SK-N-SH treated with all-trans-retinoic acid at 6 μM for 48 hours (cell line): Measurements from ENCODE around the gene DYSF.
A peak's percentile ranks its signal among the peaks of the same experiment; 100 is the strongest.

Experiments used
- ATAC-seq: fragments of 200-7000 bp; cut with Tn5 transposase; 3 replicates; pipeline ENCODE4 v1.9.1; 2020; ENCODE audit warnings: mild to moderate bottlenecking, moderate library complexity
- ARNTL ChIP-seq: fragments of 450-650 bp; formaldehyde crosslinking; IDR thresholded peaks from 2 replicates; pipeline ENCODE4 v1.5.0; 2020; ENCODE audit warnings: low read depth, mild to moderate bottlenecking, moderate library complexity, borderline replicate concordance
- BACH2 ChIP-seq: fragments of 250-450 bp; sonication (Bioruptor Pico); IDR thresholded peaks from 2 replicates; pipeline ENCODE4 v1.9.0; 2021; ENCODE audit warnings: mild to moderate bottlenecking, borderline replicate concordance
- CSDC2 ChIP-seq: fragments of 250-450 bp; sonication (Bioruptor Pico); IDR thresholded peaks from 2 replicates; pipeline ENCODE4 v1.5.0; 2020; ENCODE audit warnings: mild to moderate bottlenecking, moderate library complexity
- CSRNP3 ChIP-seq: fragments of 250-450 bp; sonication (Bioruptor Pico); IDR thresholded peaks from 2 replicates; pipeline ENCODE4 v1.5.1; 2021; ENCODE audit warnings: mild to moderate bottlenecking, moderate library complexity
- ISL1 ChIP-seq: fragments of 250-450 bp; sonication (Bioruptor Pico); IDR thresholded peaks from 2 replicates; pipeline ENCODE4 v2.1.2; 2022; ENCODE audit warnings: mild to moderate bottlenecking, moderate library complexity
- OSR1 ChIP-seq: fragments of 250-450 bp; sonication (Bioruptor Pico); IDR thresholded peaks from 2 replicates; pipeline ENCODE4 v1.8.0; 2022; ENCODE audit warnings: moderate library complexity, mild to moderate bottlenecking, inconsistent platforms
- PPARA ChIP-seq: fragments of 250-450 bp; sonication (Bioruptor Pico); IDR thresholded peaks from 2 replicates; pipeline ENCODE4 v1.5.0; 2020; ENCODE audit warnings: mild to moderate bottlenecking, borderline replicate concordance
- RARB ChIP-seq: fragments of 250-450 bp; sonication (Bioruptor Pico); IDR thresholded peaks from 2 replicates; pipeline ENCODE4 v1.8.0; 2021; ENCODE audit warnings: mild to moderate bottlenecking, moderate library complexity
- SNAI2 ChIP-seq: fragments of 250-450 bp; sonication (Bioruptor Pico); IDR thresholded peaks from 2 replicates; pipeline ENCODE4 v1.5.0; 2020; ENCODE audit warnings: mild to moderate bottlenecking, moderate library complexity
- TCF4 ChIP-seq: fragments of 250-450 bp; sonication (Bioruptor Pico); IDR thresholded peaks from 2 replicates; pipeline ENCODE4 v1.8.0; 2021; ENCODE audit warnings: mild to moderate bottlenecking, moderate library complexity, borderline replicate concordance
- TOX ChIP-seq: fragments of 250-450 bp; sonication (Bioruptor Pico); IDR thresholded peaks from 2 replicates; pipeline ENCODE4 v1.8.0; 2021; ENCODE audit warnings: mild to moderate bottlenecking, moderate library complexity, borderline replicate concordance
- TSHZ2 ChIP-seq: fragments of 250-450 bp; sonication (Bioruptor Pico); IDR thresholded peaks from 2 replicates; pipeline ENCODE4 v1.5.0; 2020; ENCODE audit warnings: mild to moderate bottlenecking, moderate library complexity
- ZC3H10 ChIP-seq: fragments of 250-450 bp; sonication (Bioruptor Pico); IDR thresholded peaks from 2 replicates; pipeline ENCODE4 v1.5.1; 2021; ENCODE audit warnings: mild to moderate bottlenecking, moderate library complexity
- ZFP3 ChIP-seq: fragments of 250-450 bp; sonication (Bioruptor Pico); IDR thresholded peaks from 2 replicates; pipeline ENCODE4 v1.5.0; 2020; ENCODE audit warnings: mild to moderate bottlenecking, moderate library complexity
- ZFP30 ChIP-seq: fragments of 450-650 bp; formaldehyde crosslinking; IDR thresholded peaks from 2 replicates; pipeline ENCODE4 v1.5.0; 2022; ENCODE audit warnings: mild to moderate bottlenecking, moderate library complexity
- ZNF70 ChIP-seq: fragments of 450-650 bp; formaldehyde crosslinking; IDR thresholded peaks from 2 replicates; pipeline ENCODE4 v1.5.0; 2020; ENCODE audit warnings: mild to moderate bottlenecking, moderate library complexity
- ZNF8 ChIP-seq: fragments of 450-650 bp; formaldehyde crosslinking; IDR thresholded peaks from 2 replicates; pipeline ENCODE4 v1.5.0; 2020; ENCODE audit warnings: mild to moderate bottlenecking, moderate library complexity
- TF ChIP-seq, protein P1 (sequence below): fragments of 250-450 bp; sonication (Bioruptor Pico); IDR thresholded peaks from 2 replicates; pipeline ENCODE4 v1.5.1; 2020; ENCODE audit warnings: low read depth, mild to moderate bottlenecking, moderate library complexity
- TF ChIP-seq, protein P2 (sequence below): fragments of 250-450 bp; sonication (Bioruptor Pico); IDR thresholded peaks from 2 replicates; pipeline ENCODE4 v1.8.0; 2020; ENCODE audit warnings: mild to moderate bottlenecking, moderate library complexity, borderline replicate concordance
- TF ChIP-seq, protein P3 (sequence below): fragments of 250-450 bp; sonication (Bioruptor Pico); IDR thresholded peaks from 2 replicates; pipeline ENCODE4 v1.8.0; 2021; ENCODE audit warnings: low read depth, mild to moderate bottlenecking, moderate library complexity, borderline replicate concordance

Gene DYSF

DNA sequence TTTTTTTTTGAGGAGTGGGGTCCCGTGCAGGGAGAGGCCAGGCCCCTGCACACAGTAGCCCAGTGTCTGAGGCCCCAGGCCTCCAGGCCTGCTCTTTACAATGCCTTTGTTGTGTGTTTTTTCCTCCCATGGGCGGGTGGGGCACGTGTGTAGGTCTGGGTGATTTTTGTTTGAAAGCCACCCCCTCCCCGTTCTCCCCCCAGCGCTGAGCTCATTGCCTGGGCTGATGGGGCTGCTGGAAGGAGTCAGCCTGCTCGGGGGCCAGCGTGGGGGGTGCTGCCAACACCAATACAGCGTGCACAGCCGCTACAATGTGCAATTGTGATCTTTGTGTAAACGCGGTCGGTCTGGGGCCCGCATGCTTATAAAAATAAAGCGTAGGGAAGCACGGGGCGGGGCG is 142.7 kb downstream of the DYSF start:
- no peak for TF ChIP-seq ZC3H10 (CRISPR knock-in tag)
- no peak for ATAC-seq

DNA sequence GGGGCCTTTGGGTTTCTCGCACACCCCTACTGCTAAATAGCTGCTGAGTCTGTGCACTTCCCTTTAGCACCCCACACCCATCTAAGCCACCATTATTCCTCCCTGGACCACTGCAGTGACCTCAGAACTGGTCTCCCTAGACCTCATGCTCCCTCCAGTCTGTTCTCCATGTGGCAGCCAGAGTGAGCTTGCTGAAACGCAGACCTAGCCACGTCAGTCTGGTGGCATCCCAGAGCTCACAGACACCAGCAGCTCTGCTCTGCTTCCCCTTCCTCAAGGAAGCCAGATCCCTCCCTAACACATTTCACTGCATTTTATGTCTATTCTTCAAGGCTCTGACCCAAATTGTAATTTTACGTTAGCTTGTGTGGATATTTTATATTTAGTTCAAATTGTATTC is 144.4 kb downstream of the DYSF start:
- peak; percentile 55; the same call in 2 of the 3 replicates for ATAC-seq
- TF ChIP-seq ZC3H10 (CRISPR knock-in tag) = no peak

- TF ChIP-seq ZFP30 (CRISPR knock-in tag) (no peak), ISL1 (CRISPR knock-in tag) (no peak), TSHZ2 (CRISPR knock-in tag) (no peak)
- TF ChIP-seq, all 23 proteins: peak for 0
- no peak for ATAC-seq
Observed at GRCh38 chr2:71598526-71598925, 145.2 kb downstream of the DYSF start.

- no peak for ATAC-seq
- TF ChIP-seq SNAI2 (no peak), ARNTL (CRISPR knock-in tag) (no peak)
- TF ChIP-seq, protein P1, sequence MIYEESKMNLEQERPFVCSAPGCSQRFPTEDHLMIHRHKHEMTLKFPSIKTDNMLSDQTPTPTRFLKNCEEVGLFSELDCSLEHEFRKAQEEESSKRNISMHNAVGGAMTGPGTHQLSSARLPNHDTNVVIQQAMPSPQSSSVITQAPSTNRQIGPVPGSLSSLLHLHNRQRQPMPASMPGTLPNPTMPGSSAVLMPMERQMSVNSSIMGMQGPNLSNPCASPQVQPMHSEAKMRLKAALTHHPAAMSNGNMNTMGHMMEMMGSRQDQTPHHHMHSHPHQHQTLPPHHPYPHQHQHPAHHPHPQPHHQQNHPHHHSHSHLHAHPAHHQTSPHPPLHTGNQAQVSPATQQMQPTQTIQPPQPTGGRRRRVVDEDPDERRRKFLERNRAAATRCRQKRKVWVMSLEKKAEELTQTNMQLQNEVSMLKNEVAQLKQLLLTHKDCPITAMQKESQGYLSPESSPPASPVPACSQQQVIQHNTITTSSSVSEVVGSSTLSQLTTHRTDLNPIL = no peak
Observed at GRCh38 chr2:71599038-71599437, 145.7 kb downstream of the DYSF start.

- TF ChIP-seq CSDC2 = no peak
- no peak for TF ChIP-seq TSHZ2 (CRISPR knock-in tag)
- no peak for TF ChIP-seq BACH2
- TF ChIP-seq, protein P1 = no peak
- TF ChIP-seq OSR1 (CRISPR knock-in tag) = no peak
- no peak for TF ChIP-seq TCF4 (CRISPR knock-in tag)
- no peak for TF ChIP-seq ISL1 (CRISPR knock-in tag)
- no peak for TF ChIP-seq ZFP30 (CRISPR knock-in tag)
- TF ChIP-seq, protein P2, sequence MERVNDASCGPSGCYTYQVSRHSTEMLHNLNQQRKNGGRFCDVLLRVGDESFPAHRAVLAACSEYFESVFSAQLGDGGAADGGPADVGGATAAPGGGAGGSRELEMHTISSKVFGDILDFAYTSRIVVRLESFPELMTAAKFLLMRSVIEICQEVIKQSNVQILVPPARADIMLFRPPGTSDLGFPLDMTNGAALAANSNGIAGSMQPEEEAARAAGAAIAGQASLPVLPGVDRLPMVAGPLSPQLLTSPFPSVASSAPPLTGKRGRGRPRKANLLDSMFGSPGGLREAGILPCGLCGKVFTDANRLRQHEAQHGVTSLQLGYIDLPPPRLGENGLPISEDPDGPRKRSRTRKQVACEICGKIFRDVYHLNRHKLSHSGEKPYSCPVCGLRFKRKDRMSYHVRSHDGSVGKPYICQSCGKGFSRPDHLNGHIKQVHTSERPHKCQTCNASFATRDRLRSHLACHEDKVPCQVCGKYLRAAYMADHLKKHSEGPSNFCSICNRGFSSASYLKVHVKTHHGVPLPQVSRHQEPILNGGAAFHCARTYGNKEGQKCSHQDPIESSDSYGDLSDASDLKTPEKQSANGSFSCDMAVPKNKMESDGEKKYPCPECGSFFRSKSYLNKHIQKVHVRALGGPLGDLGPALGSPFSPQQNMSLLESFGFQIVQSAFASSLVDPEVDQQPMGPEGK (CRISPR knock-in tag) = no peak
- TF ChIP-seq TOX (CRISPR knock-in tag) = no peak
- TF ChIP-seq ZNF8 (CRISPR knock-in tag) = no peak
- no peak for TF ChIP-seq RARB (CRISPR knock-in tag)
- TF ChIP-seq SNAI2 = no peak
- no peak for TF ChIP-seq CSRNP3 (CRISPR knock-in tag)
- TF ChIP-seq ZC3H10 (CRISPR knock-in tag) = no peak
- no peak for TF ChIP-seq ZNF70 (CRISPR knock-in tag)
- TF ChIP-seq PPARA = no peak
- TF ChIP-seq, protein P3, sequence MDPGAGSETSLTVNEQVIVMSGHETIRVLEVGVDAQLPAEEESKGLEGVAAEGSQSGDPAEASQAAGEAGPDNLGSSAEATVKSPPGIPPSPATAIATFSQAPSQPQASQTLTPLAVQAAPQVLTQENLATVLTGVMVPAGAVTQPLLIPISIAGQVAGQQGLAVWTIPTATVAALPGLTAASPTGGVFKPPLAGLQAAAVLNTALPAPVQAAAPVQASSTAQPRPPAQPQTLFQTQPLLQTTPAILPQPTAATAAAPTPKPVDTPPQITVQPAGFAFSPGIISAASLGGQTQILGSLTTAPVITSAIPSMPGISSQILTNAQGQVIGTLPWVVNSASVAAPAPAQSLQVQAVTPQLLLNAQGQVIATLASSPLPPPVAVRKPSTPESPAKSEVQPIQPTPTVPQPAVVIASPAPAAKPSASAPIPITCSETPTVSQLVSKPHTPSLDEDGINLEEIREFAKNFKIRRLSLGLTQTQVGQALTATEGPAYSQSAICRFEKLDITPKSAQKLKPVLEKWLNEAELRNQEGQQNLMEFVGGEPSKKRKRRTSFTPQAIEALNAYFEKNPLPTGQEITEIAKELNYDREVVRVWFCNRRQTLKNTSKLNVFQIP (CRISPR knock-in tag) = no peak
- TF ChIP-seq ZFP3 (CRISPR knock-in tag) = no peak
- TF ChIP-seq ARNTL (CRISPR knock-in tag) = no peak
- ATAC-seq = no peak
Observed at GRCh38 chr2:71599646-71600236, 146.4 kb downstream of the DYSF start.
